Measurements from ENCODE around the gene TLCD2. TPM values are rescaled to one million over a fixed set of nuclear protein-coding genes. Genes with fewer than 3 reads are reported as not detected.

TLCD2 gene
- total and polyA plus RNA-seq, 4 donors, result 1.2 to 7.3 (median 3.4) TPM

GRCh38 chr17:1710807-1711553 is 803 bp upstream of the TLCD2 start:
- 46% methylated on average over 14 of the region's 14 CpGs for WGBS
- Histone ChIP-seq H3K9ac (ENCODE audit: low read depth in 1 of 2, low read length in 2 of 2) (no peak overlapping the region), H3K4me3 (ENCODE audit: low read depth in 1 of 3, low read length in 3 of 3) (peak overlapping the region in 1 of 3 donors; percentile 81), H3K27ac (ENCODE audit: low read depth in 1 of 2, low read length in 2 of 2) (peak overlapping the region; percentile 55 to 63), H3K4me1 (ENCODE audit: control insufficient read depth in 4 of 4, insufficient read depth in 4 of 4, low read length in 3 of 4) (peaks cover 6 to 47% (median 18%) of the 10 kb centered on the region in 4 donors), H3K27me3 (ENCODE audit: control insufficient read depth in 4 of 4, insufficient read depth in 4 of 4, low read length in 3 of 4) (no peaks in the 10 kb centered on the region), H3K9me3 (ENCODE audit: control insufficient read depth in 4 of 4, low read length in 3 of 4) (no peaks in the 10 kb centered on the region), H3K36me3 (ENCODE audit: control insufficient read depth in 4 of 4, insufficient read depth in 3 of 4, low read depth in 1 of 4, low read length in 3 of 4) (peaks cover 13 to 24% (median 16%) of the 10 kb centered on the region in 4 donors)
- no peak for TF ChIP-seq NR2F2 (IDR thresholded peaks at IDR 0.05)
- TF ChIP-seq EGR1 (IDR thresholded peaks at IDR 0.05; ENCODE audit: low read depth in 2 of 2), result no peak
- TF ChIP-seq HNF4G (IDR thresholded peaks at IDR 0.05), result no peak
- TF ChIP-seq GABPA (IDR thresholded peaks at IDR 0.05 in 1 of 2, conservative IDR thresholded peaks at IDR 0.05 in 1 of 2), result no peak
- TF ChIP-seq ZBTB33 (IDR thresholded peaks at IDR 0.05), result no peak
- TF ChIP-seq SP1 (IDR thresholded peaks at IDR 0.05), result no peak
- no peak for TF ChIP-seq HNF4A (conservative IDR thresholded peaks at IDR 0.05)
- no peak for TF ChIP-seq CTCF (IDR thresholded peaks at IDR 0.05; ENCODE audit: low read depth, low read length, missing input control)
- TF ChIP-seq RAD21 (IDR thresholded peaks at IDR 0.05), result no peak
- no peak for DNase-seq (ENCODE audit: low spot score)

DNA sequence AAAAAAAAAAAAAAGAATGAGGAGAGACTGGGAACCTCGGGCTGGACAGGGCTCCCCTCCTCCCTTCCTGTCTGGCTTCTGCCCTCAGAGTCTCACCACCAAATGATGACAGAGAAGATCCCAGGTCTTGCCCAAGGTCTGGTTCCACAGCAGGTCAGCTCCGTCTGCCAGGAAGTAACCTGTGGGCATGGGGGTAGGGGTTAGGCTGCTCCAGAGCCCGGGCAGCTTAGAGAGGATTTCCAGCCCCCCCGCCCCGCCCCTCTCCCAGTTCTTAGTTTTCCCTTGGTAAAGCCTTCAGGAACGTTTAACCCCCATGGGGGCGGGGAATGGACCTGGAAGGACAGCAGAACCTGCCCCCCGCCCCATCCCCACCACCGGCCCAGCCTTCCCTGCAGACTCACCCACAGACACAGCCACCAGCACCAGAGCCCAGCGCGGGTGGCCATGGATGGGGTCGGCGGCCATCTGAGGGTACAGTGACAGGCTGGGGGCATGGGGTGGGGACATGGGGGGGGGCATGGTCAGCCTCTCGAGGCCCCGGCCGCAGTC is 700 bp downstream of the TLCD2 start:
- Histone ChIP-seq H3K9ac (ENCODE audit: low read depth in 1 of 2, low read length in 2 of 2) (no peak overlapping the region), H3K4me3 (ENCODE audit: low read depth in 1 of 3, low read length in 3 of 3) (peak overlapping the region in 1 of 3 donors; percentile 81)
- WGBS, result 20% methylated on average over 16 of the region's 16 CpGs

More for the DNA sequence above, 700 bp downstream of the TLCD2 start:
- no peaks in the 10 kb centered on the region for H3K27me3 ChIP-seq (ENCODE audit: control insufficient read depth in 4 of 4, insufficient read depth in 4 of 4, low read length in 3 of 4)
- H3K36me3 ChIP-seq (ENCODE audit: control insufficient read depth in 4 of 4, insufficient read depth in 3 of 4, low read depth in 1 of 4, low read length in 3 of 4), result peaks cover 13 to 24% (median 16%) of the 10 kb centered on the region in 4 donors
- DNase-seq (ENCODE audit: low spot score), result no peak
- no peak overlapping the region for H3K27ac ChIP-seq (ENCODE audit: low read depth in 1 of 2, low read length in 2 of 2)
- no peak for TF ChIP-seq EGR1 (IDR thresholded peaks at IDR 0.05; ENCODE audit: low read depth in 2 of 2)
- TF ChIP-seq RAD21 (IDR thresholded peaks at IDR 0.05), result peak in 1 of 2 donors; percentile 12
- peak; percentile 47 to 51 for TF ChIP-seq HNF4A (conservative IDR thresholded peaks at IDR 0.05)
- no peak for TF ChIP-seq YY1 (IDR thresholded peaks at IDR 0.05)
- TF ChIP-seq, protein P1, sequence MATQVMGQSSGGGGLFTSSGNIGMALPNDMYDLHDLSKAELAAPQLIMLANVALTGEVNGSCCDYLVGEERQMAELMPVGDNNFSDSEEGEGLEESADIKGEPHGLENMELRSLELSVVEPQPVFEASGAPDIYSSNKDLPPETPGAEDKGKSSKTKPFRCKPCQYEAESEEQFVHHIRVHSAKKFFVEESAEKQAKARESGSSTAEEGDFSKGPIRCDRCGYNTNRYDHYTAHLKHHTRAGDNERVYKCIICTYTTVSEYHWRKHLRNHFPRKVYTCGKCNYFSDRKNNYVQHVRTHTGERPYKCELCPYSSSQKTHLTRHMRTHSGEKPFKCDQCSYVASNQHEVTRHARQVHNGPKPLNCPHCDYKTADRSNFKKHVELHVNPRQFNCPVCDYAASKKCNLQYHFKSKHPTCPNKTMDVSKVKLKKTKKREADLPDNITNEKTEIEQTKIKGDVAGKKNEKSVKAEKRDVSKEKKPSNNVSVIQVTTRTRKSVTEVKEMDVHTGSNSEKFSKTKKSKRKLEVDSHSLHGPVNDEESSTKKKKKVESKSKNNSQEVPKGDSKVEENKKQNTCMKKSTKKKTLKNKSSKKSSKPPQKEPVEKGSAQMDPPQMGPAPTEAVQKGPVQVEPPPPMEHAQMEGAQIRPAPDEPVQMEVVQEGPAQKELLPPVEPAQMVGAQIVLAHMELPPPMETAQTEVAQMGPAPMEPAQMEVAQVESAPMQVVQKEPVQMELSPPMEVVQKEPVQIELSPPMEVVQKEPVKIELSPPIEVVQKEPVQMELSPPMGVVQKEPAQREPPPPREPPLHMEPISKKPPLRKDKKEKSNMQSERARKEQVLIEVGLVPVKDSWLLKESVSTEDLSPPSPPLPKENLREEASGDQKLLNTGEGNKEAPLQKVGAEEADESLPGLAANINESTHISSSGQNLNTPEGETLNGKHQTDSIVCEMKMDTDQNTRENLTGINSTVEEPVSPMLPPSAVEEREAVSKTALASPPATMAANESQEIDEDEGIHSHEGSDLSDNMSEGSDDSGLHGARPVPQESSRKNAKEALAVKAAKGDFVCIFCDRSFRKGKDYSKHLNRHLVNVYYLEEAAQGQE (IDR thresholded peaks at IDR 0.05), result peak; percentile 16
- TF ChIP-seq RXRA (IDR thresholded peaks at IDR 0.05), result peak; percentile 62 to 70
- TF ChIP-seq JUND (IDR thresholded peaks at IDR 0.05), result no peak
- no peak for TF ChIP-seq FOXA1 (IDR thresholded peaks at IDR 0.05)
- TF ChIP-seq MAX (IDR thresholded peaks at IDR 0.05), result no peak
- no peak for TF ChIP-seq TAF1 (conservative IDR thresholded peaks at IDR 0.05)
- no peak for TF ChIP-seq HNF4G (IDR thresholded peaks at IDR 0.05)
- no peak for TF ChIP-seq FOXA2 (IDR thresholded peaks at IDR 0.05)
- TF ChIP-seq NR2F2 (IDR thresholded peaks at IDR 0.05), result no peak
- TF ChIP-seq CTCF (IDR thresholded peaks at IDR 0.05; ENCODE audit: low read depth, low read length, missing input control), result no peak
- peak; percentile 25 for TF ChIP-seq SP1 (IDR thresholded peaks at IDR 0.05)
- TF ChIP-seq ATF3 (IDR thresholded peaks at IDR 0.05), result no peak
- no peaks in the 10 kb centered on the region for H3K9me3 ChIP-seq (ENCODE audit: control insufficient read depth in 4 of 4, low read length in 3 of 4)
- peaks cover 6 to 47% (median 15%) of the 10 kb centered on the region in 4 donors for H3K4me1 ChIP-seq (ENCODE audit: control insufficient read depth in 4 of 4, insufficient read depth in 4 of 4, low read length in 3 of 4)

All from liver (tissue), 9 donors.